VCaP (cell line): ENCODE data around the gene SDK1.

ENCODE experiments used
- H3K27ac ChIP-seq: fragments of 450-650 bp; 2 replicates; pipeline ENCODE4 v1.5.1; 2017
- CTCF ChIP-seq: fragments of 450-650 bp; conservative IDR thresholded peaks from 2 replicates; pipeline ENCODE4 v1.5.1; 2017; ENCODE audit warnings: mild to moderate bottlenecking, moderate library complexity

Gene SDK1

GRCh38 chr7:4225361-4225771 is 924.3 kb downstream of the SDK1 start:
- H3K27ac ChIP-seq: no peak overlapping the region
- no peak for TF ChIP-seq CTCF

- no peak for TF ChIP-seq CTCF
- no peak overlapping the region for H3K27ac ChIP-seq
Measured at GRCh38 chr7:4225881-4226523, 925.0 kb downstream of the SDK1 start.

- no peak overlapping the region for H3K27ac ChIP-seq
- TF ChIP-seq CTCF: no peak
Measured at GRCh38 chr7:4226524-4226882, 925.5 kb downstream of the SDK1 start.

- no peak for TF ChIP-seq CTCF
- no peak overlapping the region for H3K27ac ChIP-seq
Measured at GRCh38 chr7:4227105-4228010, 926.3 kb downstream of the SDK1 start.

- TF ChIP-seq CTCF: no peak
- no peak overlapping the region for H3K27ac ChIP-seq
Measured at GRCh38 chr7:4230352-4230751, 929.3 kb downstream of the SDK1 start.

GRCh38 chr7:4233146-4233545 is 932.1 kb downstream of the SDK1 start:
- no peak for TF ChIP-seq CTCF
- H3K27ac ChIP-seq: no peak overlapping the region

- no peak overlapping the region for H3K27ac ChIP-seq
- no peak for TF ChIP-seq CTCF
Measured at GRCh38 chr7:4233621-4234497, 932.8 kb downstream of the SDK1 start.
